Astrocyte of the spinal cord (primary cell): ENCODE results near the gene RUBCNL.
"Not testable (repeated sequence)": the region's sequence is repeated elsewhere in the genome, so short reads cannot be mapped to it uniquely, and the experiment has no call there.

ENCODE experiments used
- DNase-seq: peaks from one replicate; pipeline ENCODE4 v3.0.0; 2011; ENCODE audit warnings: low read depth, low spot score
- H3K4me3 ChIP-seq: 2 replicates; pipeline ENCODE4 v1.5.1; 2011; ENCODE audit warnings: low read depth, mild to moderate bottlenecking, low read length, moderate library complexity
- in situ Hi-C: cut with HindIII; loops from 2 replicates; pipeline ENCODE4 v1.10.0; 2017; ENCODE audit warnings: low sequenced_read_pairs
- TF ChIP-seq, protein P1 (sequence below): IDR thresholded peaks from 2 replicates; pipeline ENCODE4 v1.5.1; 2012; ENCODE audit warnings: low read depth, mild to moderate bottlenecking, low read length, inconsistent platforms

The RUBCNL gene, protein sequence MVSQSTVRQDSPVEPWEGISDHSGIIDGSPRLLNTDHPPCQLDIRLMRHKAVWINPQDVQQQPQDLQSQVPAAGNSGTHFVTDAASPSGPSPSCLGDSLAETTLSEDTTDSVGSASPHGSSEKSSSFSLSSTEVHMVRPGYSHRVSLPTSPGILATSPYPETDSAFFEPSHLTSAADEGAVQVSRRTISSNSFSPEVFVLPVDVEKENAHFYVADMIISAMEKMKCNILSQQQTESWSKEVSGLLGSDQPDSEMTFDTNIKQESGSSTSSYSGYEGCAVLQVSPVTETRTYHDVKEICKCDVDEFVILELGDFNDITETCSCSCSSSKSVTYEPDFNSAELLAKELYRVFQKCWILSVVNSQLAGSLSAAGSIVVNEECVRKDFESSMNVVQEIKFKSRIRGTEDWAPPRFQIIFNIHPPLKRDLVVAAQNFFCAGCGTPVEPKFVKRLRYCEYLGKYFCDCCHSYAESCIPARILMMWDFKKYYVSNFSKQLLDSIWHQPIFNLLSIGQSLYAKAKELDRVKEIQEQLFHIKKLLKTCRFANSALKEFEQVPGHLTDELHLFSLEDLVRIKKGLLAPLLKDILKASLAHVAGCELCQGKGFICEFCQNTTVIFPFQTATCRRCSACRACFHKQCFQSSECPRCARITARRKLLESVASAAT

DNA sequence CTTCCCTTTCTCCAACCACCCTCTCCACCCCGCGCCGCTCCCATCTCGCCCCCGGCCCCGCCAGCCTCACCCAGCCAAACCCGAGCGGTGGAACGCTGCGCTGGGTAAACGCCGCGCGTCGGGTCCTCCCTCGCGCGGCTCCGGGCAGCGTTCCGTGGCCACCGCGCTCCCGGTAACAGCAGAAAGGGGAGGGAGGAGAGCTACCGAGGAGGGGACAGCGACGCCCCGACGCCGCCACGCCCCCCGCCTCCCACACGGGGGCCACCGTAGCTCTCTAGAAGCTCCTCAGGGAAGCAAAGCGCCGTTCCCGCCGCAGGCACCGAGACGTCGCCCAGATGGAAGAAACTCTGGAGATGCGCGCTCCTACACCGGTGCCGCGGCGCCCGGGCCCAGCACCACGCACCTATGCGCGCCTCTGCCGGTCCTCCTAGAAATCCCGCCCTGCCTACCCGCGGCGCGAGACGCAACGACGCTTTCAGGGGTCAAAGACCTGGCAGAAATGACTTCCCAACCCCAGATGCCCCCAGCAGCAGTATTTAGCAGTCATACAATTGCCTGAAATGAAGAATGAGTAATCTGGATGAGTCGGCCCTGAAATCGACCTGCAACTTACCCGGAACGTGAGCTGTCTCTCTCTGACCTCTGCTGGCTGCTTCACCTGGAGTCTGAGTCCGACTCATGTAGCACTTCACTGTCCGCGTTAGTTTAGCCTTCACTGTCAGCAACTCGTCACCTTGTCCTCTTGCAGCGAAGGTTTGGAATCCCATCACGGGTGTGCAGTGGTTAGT, at the start of gene RUBCNL:
TSS of gene RUBCNL (minus strand) at position 189 of the 788 bp plus-strand sequence. CDS start 14,777 bp downstream, outside the sequence.
- TF ChIP-seq, protein P1, sequence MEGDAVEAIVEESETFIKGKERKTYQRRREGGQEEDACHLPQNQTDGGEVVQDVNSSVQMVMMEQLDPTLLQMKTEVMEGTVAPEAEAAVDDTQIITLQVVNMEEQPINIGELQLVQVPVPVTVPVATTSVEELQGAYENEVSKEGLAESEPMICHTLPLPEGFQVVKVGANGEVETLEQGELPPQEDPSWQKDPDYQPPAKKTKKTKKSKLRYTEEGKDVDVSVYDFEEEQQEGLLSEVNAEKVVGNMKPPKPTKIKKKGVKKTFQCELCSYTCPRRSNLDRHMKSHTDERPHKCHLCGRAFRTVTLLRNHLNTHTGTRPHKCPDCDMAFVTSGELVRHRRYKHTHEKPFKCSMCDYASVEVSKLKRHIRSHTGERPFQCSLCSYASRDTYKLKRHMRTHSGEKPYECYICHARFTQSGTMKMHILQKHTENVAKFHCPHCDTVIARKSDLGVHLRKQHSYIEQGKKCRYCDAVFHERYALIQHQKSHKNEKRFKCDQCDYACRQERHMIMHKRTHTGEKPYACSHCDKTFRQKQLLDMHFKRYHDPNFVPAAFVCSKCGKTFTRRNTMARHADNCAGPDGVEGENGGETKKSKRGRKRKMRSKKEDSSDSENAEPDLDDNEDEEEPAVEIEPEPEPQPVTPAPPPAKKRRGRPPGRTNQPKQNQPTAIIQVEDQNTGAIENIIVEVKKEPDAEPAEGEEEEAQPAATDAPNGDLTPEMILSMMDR = no peak
- in situ Hi-C loops = no loop called here
- H3K4me3 ChIP-seq = peak within 1 kb of the TSS; percentile 36
- peak; percentile 38 for DNase-seq

DNA sequence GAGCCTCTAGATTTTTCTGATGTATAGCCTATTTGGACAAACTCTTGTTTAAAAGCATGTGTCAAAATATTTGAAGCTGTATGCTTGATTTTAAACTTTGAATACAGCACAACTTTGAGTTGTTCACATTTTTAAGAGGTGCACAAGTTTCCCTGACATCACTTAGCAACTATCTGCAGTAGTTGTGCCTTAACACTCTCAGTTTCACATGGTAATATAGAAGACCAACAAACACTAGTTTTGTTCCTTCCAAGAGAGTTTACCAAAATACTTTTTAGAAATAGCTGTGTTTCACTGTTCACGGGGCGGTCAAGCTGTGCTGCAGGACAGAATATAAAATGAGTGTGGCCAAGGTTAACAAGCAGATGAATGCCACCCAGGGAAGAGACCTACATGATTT, 42.5 kb upstream of the RUBCNL start:
- DNase-seq, in situ Hi-C loops, H3K4me3 ChIP-seq: not testable (repeated sequence)

DNA sequence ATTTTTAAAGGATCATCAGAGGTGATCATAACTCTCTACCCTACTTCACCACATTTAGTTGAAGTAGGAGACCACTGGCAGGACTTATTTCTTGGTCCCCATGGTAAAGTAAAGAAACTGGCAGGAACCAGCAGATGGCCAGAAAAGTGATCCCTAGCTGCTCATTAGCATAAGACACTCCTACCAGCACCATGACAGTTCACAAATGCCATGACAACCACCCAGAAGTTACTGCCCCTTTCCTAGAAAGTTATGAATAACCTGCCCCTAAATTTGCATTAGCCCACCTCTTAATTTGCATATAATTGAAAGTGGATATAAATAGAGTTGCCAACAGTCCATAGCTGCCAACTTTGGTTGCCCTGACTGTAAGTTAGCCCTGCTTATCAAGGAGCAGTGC, 18.4 kb upstream of the RUBCNL start:
- no peak overlapping the region for H3K4me3 ChIP-seq
- in situ Hi-C loops = no loop called here
- no peak for DNase-seq
- TF ChIP-seq, protein P1 = no peak

DNA sequence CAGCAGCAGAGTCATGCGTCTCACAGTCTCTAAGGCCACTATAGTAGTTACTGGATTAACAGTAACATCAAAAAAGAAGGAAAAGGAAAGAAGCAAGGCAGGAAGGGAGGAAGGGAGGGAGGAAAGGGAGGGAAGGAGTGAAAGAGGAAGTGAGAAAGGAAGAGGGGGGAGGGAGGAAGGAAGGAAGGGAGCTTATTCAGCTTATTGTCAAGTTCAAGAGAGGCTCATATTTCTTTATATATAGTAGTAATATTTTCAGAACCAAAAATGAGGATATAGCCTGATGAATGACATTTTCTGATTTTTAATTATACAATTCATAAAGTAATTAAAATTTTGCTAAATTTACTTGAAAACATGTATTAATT, 17.7 kb upstream of the RUBCNL start:
- no peak overlapping the region for H3K4me3 ChIP-seq
- in situ Hi-C loops = no loop called here
- DNase-seq = no peak
- TF ChIP-seq, protein P1 = no peak

DNA sequence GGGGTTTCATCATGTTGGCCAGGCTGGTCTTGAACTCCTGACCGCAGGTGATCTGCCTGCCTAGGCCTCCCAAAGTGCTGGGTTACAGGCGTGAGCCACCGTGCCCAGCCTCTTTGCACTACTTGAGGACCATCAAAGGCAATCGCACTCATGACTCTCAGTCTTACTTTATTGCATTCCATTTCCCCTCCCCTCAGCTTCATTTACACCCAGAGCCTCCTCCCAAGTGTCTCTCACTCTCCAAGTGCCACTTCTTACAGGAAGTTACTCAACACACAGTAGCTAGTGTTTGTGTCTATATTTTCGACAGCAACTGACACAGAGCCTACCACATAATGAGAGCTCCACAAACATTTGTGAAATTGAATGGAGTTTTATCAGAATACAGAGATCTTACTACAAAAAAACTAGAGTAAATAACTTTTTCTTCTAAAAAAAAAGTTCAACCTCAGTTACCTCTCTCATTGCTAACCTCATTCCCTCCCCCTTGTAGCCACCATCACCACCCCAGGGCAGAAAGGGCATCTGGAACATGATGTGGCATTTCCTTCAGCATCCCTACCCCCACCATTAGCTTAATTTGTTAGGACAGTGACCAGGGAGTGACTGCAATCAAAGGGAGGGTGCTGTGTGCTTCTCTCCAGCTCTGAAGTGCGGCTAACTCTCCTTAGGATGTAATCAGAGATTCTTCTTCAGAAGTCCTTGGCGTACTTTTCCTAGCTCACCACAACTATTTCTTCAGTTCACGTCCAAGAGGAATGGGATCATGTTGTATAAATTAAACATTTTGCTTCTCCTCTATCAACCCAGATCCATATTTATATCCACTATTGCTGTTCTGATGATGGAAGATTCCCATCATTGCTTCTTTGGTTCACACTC, 17.0 kb upstream of the RUBCNL start:
- H3K4me3 ChIP-seq = no peak overlapping the region
- DNase-seq = no peak
- TF ChIP-seq, protein P1 = no peak
- in situ Hi-C loops = no loop called here

DNA sequence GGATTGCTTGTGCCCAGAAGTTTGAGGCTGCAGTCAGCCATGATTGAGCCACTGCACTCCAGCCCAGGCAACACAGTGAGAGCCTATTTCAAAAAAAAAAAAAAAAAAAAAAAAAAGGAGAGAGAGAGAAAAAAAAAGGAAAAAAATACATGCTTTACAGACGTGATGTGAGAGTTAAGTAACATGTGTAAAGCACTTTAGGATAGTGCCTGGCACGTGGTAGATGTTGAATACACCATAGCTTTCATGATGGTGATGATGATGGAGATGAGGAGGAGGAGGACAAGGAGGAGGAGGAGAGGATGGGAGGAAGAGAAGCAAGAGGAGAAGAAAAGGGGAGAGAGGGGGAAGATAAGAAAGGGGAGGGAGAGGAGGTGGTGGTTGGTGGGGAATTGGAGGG, 15.1 kb upstream of the RUBCNL start:
- DNase-seq = no peak
- no peak overlapping the region for H3K4me3 ChIP-seq
- in situ Hi-C loops = no loop called here
- TF ChIP-seq, protein P1 = no peak
